NCI-H187 (cell line): ENCODE results near the gene SERP2.
"Not testable (repeated sequence)": the region's sequence is repeated elsewhere in the genome, so short reads cannot be mapped to it uniquely, and the experiment has no call there.

ENCODE experiments used
- DNase-seq, 2 experiments: peaks; one replicate each; lab custom pipeline; 2025; lab: John Stamatoyannopoulos, UW

Gene SERP2

GRCh38 chr13:44373601-44374347, at the start of gene SERP2:
SERP2 (plus strand) TSS chr13:44373824; CDS start chr13:44374026, 202 bp downstream.
- no peak for DNase-seq

DNA sequence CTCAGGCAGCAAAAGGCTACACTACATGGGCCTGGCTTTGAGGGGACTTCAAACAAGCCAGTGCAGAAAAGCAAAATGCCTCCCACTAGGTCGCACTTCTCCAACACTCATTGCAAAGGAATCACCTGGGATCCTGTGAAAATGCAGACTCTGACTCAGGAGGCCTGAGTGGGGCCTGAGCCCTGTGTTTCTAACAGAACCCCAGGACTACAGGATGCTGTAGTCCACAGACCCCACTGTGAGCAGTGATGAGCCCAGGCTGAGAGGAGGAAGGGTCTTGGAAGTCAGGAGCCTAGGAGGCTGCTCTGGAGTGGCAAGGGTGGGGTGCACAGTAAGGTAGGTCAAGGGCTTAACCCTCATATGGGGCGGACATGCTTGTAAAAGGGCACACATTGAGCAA, 46.7 kb upstream of the SERP2 start:
- DNase-seq = no peak

GRCh38 chr13:44329041-44329440, 44.6 kb upstream of the SERP2 start:
- DNase-seq = not testable (repeated sequence)

- DNase-seq = no peak
Observed at GRCh38 chr13:44329909-44330545, 43.6 kb upstream of the SERP2 start.

DNA sequence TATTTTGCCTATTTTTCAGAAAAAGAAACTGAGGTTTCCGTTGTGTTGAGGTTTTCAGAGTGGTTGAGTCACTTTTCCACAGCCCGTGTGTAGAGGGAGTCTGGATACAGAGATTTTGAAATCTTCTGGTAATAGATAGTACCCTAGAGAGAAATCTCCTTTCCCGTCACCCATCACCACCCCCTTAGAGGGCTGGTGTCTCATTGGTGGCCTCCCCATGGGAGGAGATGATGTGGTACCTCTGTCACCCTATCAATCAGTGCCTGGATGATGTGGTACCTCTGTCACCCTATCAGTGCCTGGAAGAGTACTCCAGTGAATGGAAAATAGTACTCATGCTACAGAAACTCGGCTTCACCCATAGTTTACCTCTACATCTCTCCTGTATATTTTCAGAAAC, 42.2 kb upstream of the SERP2 start:
- no peak for DNase-seq

DNA sequence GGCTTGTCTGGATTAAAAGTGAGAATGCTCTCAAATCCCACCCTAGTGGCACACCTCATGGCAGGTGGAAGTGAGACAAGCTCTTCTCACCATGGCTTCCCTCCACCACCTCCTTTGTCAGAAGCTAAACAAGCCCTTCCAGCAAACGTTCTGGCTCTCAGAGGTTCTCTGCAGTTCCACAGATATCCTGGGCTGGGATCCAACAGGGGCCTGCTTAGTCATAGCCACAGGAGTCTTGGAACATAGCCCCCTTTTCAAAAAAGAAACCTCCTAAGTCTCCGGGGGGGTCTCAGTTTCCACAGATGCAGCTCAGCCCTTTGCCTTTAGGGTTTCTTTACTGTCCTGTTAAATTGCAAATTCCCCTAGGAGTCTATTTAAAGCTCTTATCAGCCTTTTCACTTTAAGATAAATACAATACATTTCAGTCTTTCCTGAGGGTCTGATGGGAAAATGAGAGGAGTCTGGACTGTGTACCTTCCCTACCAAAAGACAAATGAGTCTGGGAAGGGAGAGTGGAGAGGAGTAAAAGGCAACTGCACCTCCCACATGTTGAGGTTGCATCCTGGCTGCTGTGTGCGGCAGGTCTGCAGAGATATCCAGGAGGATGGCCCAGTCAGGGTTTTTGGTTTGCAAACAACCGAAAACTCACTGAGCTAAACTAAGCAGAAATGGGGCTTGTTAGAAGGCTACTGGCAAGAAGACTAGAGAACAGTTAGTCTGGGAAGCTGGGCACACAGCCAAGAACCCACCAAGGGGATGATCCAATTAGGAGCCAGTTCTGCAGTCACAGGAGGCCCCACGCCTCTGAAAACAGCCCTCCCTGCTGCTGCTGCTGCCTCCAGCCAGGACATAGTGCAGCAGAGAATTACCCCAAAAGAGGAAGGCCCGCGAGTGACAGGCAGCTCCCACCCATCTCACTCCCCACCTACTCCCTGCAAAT, 41.4 kb upstream of the SERP2 start:
- DNase-seq = no peak

- no peak for DNase-seq
Observed at GRCh38 chr13:44333950-44334655, 39.5 kb upstream of the SERP2 start.

DNA sequence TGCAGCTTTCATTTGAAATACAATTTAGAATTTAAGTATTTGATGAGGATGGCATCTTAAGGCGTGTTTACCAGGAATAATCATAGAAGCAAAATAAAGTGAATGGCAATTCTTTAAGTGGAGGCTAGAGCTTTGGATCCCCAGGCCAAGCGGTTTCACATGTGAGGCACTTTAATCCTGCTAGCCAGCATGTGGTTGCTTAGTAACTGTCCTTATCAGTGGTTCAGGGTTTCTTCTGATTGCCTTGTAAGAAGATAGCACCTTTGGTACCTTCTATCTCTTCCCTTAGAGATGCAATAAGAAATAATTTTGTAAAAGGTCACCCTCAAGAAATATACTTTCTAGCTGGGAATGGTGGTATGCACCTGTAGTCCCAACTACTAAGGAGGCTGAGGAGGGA, 38.9 kb upstream of the SERP2 start:
- DNase-seq = no peak

- no peak for DNase-seq
Observed at GRCh38 chr13:44336934-44337333, 36.7 kb upstream of the SERP2 start.

DNA sequence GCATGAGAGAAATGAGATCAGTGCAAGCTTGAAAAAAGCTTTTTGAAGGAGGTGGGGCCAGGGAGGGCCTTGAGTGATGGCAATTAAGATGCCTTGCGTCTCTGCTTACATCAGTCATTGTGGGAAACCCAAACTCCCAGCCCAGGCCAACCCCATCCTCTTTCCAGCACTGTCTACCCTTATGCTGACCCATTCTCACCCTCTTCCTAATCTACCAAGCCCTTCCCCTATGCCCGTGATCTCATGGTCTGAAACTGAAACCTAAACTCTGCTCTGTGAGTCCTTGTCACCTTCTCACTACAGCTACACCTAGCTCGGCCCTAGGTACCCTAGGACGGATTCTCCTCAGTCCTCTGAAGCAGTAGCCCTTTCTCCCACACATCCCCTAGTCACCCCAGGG, 36.0 kb upstream of the SERP2 start:
- DNase-seq = no peak

GRCh38 chr13:44340508-44340907, 33.1 kb upstream of the SERP2 start:
- DNase-seq = no peak

- no peak for DNase-seq
Observed at GRCh38 chr13:44342741-44343140, 30.9 kb upstream of the SERP2 start.

DNA sequence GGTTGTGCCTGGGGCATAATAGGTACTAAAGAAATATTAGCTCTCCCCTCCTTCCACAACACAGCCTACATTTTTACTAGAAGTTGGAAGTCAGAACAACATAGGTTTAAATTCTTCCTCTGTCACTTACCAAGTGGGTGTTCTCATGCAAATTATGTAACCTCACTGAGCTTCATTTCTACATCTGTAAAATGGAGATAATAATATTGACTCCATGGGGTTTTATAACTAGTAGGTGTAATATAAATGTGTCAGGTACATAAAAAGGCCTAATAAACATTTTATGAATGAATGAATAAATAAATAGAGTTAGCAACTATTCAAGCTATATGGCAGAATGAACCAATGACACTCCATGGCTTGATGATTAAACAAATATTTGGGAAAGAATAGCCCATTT, 27.1 kb upstream of the SERP2 start:
- no peak for DNase-seq

GRCh38 chr13:44347301-44347700, 26.3 kb upstream of the SERP2 start:
- DNase-seq = no peak

GRCh38 chr13:44347949-44348348, 25.7 kb upstream of the SERP2 start:
- DNase-seq = no peak

DNA sequence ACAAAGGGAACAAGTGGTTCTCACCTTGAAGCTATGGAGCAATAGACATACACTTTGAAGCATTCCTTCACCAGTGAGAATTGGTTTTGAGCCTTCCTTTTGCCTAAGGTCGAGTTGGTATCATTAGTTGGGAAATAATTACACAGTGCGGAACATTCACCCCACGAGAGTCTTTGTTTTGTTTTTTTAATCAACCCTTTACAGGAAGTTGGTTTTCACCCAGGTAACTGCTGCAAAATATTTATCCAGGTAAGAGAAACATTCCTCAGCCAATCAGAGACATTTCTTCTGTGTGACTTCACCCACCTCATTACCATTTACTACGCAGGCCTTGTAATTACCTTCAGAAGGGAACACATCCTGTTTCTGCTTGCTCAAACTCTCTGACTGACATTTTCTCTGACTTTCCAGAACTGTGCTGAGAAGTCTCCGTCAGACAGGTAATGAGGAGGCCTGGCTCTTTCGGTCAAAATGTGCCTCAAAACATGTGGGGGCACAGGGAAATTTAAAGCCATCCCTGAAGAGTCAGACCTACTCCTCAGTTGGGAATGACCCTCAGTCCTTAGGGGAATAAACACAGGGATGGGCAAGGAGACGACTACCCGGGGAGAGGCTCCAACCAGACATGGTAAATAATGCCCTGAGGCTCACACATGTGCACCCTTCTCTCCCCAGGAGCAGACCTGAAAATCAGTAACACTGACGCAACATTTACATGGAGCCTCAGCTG, 22.7 kb upstream of the SERP2 start:
- DNase-seq = no peak

GRCh38 chr13:44351505-44351854, 22.1 kb upstream of the SERP2 start:
- no peak for DNase-seq

DNA sequence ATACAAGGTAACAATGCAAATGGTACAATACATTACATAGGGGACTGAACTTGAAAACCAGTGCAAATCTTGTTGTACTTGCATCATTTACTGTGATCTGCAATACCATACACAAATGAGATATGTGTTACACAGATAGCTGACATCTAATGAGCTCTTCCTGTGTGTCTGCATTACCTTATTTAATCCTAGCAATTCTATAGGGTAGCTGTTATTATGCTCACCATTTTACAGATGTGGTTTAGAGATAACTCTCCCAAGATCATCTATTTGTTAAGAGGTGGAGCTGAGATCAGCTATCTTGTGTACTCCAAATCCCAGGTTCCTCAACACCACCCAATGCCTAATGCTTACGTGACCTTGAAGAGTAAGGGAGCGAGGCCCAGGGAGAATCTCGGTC, 21.4 kb upstream of the SERP2 start:
- DNase-seq = no peak

- DNase-seq = no peak
Observed at GRCh38 chr13:44352671-44353070, 21.0 kb upstream of the SERP2 start.

DNA sequence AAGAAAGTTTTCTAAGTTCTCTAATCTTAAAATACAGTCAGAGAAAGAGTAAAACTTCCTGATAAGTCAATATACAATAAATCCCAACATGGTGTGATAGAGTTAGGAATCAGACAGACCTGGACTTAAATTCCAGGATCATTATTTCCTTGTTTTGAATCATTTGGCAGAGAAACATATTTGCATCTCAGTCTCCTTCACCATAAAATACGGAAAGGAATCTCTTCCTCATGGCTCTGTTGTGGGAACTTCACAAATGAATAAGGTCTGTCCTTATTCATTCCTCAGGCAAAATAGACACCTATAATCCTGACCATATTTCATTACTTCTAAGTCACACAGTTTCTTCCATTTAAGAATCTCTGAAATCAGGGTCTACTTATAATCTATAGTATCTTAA, 19.3 kb upstream of the SERP2 start:
- DNase-seq = no peak

- no peak for DNase-seq
Observed at GRCh38 chr13:44354884-44355283, 18.7 kb upstream of the SERP2 start.
